GM21367 (cell line): Measurements from ENCODE around the gene TNS3.

Experiments
- ATAC-seq: cut with Tn5 transposase; IDR thresholded peaks from one replicate; pipeline ENCODE4 v1.9.1; 2021; ENCODE audit not compliant: unreplicated experiment

TNS3 gene

DNA sequence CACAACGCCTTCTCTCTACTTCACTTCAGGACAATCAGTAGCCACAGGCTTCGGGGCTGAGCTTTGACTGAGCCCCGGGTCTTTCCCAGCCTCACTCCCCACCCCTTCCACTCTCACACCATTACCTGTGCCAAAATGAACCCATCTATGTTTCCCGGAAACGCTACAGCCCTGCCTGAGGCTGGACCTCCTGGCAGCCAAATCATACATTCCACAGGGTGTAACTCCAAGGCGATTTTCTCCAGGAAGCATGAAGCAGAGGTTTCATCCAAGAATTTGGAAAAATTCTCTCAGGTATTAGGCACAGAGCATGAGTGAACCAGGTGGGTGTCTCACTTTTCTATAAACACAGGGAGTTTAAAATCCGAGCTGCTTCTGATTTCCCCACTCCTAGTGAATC, 286.3 kb downstream of the TNS3 start:
- no peak for ATAC-seq

DNA sequence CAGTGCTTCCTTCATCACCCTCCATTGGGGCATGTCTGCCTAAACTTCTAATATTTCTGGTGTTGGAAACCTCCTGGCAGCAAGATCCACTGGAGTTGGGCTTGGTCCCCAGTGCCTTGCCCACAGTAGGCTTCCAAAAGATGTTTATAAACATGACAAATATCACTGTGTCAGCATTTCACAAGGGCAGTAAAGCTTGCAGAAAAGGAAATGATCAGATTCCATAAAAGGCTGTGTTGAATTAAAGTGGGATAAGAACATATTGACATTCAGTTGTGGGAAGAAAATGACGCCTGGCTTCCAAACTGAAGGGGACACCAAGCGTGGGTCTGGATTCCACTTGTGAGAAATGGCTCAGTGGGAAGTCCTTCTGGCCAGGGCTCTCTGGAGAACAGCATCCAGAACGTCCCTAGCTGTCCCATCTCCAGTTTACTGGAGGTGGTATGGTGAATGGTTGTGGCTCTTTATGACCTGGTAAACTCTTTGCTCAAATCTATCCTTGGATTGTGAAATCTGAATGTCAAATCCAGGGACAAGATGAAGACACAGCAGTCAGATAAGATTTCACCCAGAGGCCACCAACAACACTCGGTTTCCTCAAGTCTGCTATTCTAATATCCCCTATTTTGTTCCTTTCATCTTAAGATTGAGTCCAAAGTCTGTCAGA, 287.2 kb downstream of the TNS3 start:
- ATAC-seq = no peak

DNA sequence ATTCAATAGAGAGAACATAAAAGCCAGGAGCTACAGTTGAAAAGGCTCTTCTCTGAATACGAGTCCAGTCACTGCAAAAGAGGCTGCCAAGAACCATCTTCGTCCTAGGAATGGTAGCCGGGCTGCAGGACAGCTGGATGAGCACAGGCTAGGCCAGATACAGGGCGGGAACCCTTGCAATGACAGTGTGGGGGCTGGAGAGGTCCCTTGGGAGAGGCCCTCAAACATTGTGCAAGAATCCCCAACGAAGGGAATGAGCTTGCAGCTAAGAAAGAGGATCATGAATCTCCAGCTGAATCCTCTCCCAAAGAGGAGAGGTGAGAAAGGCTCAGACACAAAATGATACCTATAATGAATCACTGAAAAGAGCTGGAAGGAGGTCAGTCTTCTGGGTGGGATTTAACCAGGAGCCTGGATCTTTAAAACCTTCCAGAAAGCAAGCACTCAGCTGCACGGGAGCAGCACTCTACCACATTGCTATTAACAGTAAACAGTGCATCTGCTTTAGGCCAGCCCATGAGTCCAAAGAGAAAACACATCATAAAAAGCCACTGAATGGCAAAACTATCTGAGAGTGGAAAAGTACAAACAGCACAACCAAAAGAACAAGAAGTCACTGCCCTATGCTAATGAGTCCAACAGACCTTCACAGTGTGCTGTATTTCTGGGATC, 287.9 kb downstream of the TNS3 start:
- no peak for ATAC-seq

DNA sequence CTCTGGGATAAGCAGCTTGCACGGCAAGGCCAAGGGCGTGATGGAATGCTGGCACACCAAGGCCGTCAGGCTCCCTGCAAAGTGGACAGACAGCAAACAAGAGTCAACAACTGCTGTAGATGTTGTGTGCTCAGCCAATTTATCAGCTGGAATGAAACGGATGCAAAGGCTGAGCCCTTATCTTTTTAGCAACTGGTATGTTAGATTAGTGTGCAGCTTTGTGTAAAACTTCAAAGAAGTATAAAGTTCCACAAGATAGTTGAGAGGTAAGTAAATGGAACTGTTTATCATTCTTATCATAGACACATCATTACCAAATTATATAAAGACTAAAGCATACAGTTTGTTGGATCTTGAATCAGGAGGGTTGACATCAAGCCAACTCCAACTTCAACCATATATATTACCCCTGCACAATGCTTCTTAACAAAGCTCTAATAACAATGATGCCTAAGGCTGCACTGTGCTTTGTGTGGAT, 289.0 kb downstream of the TNS3 start:
- ATAC-seq = no peak

DNA sequence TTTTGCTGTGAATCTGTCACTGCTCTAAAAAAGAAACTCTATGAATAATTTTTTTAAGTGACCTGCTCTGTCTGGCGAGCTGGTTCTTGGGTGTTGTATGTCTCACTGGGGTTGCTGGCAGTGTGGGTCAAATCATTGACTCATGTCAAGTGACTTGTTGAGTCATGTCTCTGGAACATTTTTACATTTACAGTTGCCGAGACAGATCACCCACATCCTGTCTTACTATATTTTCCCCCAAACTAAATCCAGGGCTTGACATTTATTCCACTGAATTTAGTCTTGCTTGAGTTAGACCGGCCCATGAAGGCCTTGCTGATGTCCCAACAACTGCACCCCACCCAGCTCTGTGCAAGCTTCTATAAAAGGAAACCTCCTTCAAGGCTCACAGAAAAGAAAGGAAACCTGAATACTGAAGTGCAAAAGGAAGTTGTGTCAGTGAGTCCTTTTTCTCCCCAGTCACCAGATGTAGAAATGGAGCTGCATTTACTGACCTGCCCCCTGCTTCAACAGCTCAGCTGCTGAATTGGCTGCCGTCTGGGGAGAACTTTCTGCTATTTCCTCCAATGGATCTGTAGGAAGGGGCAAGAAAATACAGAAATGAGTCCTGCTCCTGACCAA, 290.3 kb downstream of the TNS3 start:
- peak; percentile 93 for ATAC-seq

DNA sequence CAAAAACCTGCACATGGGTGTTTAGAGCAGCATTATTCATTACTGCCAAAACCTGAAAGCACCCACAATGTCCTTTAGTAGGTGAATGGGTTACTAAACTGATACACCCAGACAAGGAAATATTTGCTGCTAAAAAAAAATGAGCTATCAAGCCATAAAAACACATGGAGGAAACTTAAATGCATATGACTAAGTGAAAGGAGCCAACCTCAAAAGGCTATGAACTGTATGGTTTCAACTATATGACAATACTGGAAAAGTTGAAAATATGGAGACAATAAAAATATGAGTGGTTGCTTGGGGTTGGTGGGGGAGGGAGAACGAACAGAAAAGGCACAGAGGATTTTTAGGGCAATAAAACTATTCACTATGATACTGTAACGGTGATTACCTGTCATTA, 291.0 kb downstream of the TNS3 start:
- ATAC-seq = no peak

DNA sequence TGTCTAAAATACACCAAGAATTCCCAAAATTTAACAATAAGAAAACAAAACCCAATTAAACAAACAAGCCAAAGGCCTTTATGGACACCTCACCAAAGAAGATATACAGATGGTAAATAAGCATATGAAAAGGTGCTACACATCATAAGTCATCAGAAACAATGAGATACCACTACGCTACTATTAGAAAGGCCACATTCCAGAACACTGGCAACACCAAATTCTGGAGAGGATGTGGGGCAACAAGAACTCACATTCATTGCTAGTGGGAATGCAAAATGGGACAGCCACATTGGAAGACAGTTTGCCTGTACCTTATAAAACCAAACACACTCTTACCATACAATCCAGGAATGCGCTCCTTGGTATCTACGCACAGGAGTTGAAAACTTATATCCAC, 291.4 kb downstream of the TNS3 start:
- no peak for ATAC-seq

DNA sequence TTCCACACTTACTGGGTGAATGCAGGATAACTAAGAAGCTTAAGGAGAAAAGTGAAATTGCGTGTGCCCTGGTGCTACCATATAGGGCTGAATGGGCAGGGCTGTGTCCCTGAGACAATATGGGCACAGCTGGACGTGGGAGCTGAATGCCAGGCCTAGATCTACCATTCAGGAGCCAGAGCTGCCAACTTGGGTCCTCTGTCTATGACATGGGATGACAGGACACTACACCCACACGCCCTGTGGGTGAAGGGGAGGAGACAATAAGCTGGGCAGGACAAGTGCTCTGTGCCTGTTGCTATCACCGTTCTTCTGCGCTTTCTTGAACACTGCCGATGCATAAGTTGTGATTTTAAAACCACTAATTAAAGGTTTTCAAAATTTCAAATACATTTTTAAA, 293.9 kb downstream of the TNS3 start:
- ATAC-seq = no peak

DNA sequence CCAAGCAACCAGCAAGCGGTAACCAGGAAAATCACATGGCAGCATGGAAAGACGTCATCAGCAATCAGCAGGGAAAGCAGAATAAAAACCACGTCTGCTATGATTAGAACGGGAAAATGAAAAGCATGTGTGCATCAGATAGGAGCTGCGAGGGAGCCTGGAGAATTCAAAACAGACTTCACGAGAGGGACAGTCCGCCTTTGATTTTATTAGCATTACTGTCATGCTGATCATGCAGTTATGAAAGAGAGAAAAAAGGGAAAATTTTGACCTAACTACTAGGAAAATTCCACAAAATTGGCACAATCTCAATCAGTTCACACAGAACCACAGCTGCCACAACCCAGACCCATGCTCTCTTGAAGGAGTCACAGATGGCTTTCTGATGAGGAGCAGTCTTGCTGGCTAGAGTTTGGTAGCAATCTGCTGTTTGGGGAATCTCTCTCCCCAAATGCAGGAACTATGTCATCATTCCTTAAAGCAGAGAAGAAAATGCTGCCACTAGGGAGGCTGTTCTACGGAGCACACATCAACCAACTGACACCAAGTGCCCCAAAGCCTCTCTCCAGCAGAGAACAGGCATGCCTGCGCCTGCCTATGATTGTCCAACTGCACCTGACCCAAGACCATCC, 295.9 kb downstream of the TNS3 start:
- no peak for ATAC-seq

DNA sequence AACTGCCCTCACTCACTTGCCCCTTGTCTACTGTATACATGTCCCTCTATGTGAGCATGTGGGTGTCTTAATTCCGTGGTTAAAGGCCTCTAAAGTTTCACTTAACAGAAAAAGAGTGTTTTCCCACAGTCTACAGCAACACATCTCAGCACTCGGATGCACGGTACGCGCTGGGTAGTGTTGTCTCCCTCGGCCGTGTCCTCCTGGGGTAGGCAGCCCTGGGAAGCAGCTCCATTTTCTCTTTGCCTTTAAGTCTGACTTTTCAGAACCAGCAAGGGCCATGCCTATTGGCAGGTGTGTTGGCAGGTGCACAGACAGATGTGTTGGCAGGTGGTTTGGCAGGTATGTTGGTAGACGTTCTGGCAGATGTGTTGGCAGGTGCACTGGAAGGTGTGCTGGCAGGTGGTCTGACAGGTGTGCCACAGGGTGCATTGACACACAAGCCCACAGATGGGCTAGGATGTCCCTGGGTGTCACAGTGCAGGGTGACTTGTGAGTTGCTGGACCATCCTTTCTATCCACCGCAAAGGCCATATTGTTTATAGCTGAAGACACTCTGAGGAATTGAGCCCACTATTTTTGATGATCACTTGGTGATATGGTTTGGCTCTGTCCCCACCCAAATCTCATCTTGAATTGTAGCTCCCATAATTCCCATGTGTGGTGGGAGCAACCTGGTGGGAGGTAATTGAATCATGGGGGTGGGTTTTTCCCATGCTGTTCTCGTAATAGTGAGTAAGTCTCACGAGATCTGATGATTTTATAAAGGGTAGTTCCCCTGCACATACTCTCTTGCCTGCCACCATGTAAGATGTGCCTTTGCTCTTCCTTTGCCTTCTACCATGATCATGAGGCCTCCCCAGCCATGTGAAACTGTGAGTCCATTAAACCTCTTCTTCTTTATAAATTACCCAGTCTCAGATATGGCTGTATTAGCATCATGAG, 296.9 kb downstream of the TNS3 start:
- ATAC-seq = no peak

DNA sequence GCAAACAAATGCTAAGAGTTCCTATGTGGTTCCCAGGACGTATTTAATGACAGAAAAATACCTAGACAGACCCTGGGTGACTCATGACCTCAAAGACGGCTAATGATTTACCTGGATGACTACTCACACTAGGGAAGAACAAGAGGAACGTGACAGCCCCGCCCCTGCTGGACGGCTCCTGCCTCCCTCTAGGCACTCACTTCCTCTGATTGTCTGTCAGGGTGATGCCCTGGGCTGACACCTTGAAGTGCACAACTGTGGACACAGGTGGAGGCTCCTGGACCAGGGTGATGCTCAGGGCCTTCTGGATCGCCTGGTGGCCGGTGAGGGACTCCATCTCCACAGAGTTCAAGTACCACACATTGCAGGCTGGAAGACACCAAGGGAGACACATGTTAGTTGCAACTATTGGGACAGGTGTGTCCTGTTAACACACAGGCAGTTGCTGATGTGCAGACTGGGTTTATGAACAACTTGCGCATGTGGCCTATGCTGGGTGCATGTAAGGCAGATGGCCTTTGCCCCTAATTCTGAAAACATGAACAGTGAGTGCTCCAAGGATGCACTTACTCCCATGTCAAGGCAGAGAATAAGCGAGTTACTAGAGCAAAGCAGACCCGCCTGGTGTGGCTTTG, 298.3 kb downstream of the TNS3 start:
- ATAC-seq = no peak

DNA sequence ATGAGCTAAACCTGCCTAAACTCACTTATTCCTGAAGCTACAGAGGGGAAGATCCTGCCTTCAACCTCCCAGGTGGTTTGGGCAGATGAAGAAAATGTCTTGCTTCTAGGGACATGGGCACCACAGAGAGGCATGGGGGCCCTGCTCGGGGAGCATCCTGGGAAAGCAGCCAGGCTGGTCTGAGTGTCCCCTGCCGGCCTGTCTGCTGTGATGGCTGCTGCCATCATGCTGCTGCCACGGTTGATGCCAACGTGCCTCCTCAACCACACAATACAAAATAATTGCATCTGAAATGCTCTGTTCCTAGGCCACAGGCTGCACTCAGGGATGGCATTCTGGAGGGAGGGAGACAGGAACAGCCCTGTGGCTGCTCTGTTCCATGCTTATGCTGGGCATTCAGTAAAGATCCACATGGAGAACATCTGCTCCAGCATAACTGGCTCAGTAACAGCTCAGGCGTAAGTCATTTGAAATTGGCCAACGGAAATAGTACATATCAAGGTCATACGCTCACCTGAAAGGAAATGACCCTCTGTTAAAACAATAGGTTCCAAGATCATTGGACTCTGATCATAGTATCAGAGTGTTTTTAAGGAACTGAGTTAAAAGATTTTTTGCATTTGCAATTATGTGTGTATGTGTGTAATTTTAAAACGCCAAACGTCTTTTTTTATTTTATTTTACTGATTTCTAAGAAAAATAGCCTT, 299.0 kb downstream of the TNS3 start:
- no peak for ATAC-seq

DNA sequence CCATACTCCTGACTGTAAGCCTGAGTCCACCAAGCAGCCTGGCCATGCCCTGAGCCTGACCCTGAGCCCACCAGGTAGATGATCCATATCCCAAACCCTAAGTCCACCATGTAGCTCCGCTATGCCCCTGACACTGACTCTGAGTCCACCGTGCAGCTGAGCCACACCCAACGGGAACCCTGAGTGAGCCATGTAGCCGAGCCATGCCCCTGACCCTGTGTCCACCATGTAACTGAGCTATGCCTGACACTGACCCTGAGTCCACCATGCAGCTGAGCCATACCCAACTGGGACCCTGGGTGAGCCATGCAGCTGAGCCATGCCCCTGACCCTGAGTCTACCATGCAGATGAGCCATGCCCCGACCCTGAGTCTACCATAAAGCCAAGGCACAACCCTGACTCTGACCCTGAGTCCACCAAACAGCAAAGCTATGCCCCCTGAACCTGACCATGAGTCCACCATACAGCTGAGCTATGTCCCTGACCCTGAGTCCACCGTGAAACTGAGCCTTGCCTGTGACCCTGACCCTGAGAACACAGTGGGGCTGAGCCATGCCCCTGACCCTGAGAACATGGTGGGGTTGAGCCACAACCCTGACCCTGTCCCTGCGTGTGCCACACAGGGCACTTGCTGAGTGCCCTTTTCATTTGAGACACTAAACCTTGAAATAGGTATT, 299.8 kb downstream of the TNS3 start:
- no peak for ATAC-seq

DNA sequence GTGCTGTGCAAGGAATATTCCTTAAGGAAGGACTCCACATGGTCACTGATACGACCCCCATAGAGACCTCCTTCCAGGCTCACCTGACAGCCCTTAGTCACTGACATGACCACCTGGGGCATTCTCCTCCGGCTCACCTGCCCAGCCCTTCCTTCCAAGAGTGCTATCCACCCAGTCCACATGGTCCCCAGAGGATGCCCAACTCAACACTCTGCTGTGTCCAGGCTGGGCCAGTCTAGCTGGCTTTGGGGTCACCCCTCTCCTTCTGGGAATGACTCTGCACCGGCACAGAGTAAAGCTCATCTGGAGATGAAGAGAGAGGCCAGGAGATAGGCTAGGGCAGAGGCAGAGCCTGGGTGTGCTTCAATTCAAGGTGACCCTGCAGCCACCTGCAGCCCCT, 300.8 kb downstream of the TNS3 start:
- no peak for ATAC-seq

DNA sequence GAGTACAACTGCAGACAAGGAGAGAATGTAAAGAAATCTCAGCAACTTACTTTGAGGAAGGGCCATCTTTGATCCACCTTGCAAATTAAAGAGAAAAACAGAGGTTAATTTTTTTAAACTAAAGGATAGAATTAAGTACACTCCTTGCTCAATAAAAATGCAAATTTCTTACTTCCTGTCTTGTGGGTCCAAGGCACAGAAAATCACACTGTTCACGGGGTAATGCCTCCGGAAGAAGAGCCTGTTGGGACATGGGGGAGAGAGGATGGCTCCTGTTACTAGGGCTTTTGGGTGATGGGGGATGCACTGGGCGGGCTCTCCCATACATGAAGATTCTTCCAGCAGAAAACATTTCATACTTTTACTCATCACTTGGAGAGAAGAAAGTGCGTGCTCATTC, 301.8 kb downstream of the TNS3 start:
- ATAC-seq = no peak

DNA sequence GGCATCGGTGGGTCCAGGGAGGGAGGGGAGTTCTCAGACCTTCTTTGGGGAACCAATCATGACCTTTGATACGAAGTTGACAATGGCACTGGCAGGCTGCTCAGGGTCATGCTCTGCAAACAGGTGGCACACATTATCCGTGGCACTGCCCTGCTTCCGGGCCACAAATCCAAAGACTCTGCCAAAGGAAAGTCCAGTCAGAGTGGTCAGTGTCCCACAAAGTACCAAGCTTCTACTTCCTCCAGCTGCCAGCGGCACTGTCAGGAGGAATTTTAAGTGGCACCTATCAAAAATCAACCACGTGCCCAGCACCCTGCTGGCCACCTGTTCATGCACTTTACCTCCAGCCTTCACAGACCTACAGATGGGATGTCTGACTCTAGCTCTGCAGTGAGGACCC, 303.9 kb downstream of the TNS3 start:
- ATAC-seq = no peak

DNA sequence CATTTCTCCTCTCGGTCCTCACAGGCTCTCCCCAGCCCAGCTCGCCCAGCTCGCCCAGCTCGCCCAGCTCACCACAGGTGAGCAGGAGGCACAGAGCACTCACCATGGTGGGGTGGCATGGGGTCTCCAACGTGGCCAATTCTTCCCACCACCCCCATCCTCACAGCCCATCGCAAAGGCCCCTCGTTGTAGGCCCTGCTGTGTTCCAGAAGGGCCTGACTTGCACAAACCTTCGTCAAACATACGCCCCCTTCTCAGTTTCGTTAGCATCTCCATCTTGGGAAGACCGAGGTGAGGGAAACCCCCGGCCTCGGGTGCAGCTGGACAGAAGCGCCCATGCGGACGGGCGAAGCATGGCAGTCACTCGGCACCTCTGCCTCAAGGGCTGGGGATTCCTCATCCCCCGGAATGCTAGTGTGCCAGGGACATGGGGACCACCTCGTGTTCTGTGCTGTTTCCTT, 304.6 kb downstream of the TNS3 start:
- ATAC-seq = no peak

DNA sequence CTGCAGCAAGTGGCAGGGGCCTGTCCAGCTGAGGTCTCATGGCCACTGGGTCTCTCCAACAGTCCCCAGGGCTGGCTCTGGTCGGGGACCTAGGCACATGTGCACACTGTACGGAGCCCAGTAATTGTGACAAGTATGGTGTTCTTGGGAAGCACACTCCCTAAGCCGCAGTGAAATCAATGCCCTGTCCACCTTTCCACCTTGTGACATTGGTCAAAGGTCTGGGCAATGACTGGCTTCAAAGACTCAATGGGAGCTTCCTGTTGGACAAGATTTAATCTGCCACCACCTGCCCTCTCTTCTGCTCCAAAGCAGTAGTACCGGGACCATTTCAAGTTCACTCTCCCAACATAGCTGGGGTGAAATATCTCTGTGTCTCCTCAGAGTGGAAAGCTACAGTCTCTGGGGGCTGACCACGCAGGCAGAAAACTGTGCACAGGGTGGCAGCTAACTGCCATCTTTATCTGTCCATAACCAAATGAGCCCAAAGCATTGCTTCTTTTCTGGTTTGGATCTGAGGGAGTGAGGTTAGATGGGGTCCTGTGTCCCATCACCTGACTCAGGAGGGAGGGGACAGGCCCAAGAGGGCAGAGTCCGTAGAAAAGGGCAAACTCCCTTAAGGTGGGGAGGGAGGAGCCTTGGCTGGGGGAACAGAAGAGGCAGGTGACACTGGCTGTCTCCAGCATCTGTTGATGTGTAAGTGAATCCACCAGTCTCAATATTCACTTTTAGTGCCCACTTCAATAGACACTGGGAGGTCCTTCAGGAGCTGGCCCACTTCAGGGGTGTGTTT, 307.7 kb downstream of the TNS3 start:
- ATAC-seq = no peak
